Activated CD4-positive, alpha-beta T cell treated with anti-CD3 and anti-CD28 coated beads for 24 hours (primary cell): ENCODE results near the gene CDC45.
A peak's percentile ranks its signal among the peaks of the same experiment; 100 is the strongest.

ENCODE experiments used
- DNase-seq, 2 donors: peaks; one replicate each; pipeline ENCODE4 v3.0.0-alpha.2; 2020; ENCODE audit warnings: low read depth in 2 of 2

The CDC45 gene

DNA sequence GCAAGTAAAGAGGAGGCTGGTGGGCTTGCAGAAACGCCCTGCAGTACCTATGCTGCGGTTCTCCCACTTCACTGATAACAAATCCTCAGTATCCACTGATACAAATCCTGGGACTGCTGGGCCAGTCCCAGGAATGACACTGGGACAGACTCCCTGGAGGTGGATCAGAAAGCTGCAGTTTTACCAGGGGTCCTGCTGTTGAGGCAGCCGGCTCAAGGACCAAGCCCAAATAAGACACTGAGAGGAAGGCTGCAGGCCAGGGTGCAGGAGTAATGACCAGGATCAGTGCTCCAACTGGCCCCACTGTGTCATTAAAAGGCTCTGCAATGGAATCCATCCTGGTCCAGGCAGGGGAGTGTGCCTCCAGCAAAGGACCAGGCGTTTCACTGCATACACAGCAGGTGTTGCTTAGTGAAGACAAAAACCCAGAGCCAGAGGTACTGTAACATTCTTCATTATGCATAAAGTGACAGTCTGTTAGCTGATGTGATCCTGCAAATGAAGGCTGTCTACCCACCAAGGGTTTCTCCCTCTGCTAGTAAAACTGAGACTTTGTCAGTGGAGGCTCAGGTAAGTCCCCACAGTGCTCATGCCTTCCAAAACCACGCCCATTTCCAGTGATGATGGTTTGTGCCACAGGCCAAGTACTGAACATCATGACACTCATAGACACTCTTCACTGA is 30.8 kb upstream of the CDC45 start:
- DNase-seq, result peak; percentile 33

DNA sequence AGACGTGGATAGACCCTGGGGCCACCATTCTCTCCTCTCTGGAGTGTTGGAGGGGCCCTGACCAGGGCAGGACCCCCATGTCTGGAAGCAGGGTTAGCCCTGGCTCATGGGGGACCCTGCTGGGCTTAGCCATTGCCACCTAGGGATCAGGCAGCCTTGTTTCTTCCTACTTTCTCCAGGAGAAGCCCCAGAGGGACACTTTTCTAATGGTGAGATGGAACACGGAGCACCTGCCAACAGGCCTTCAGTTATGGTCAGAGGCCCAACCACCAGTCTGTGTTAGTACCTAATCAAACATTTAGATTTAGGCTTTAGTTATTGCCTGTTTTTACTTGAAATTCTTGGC is 30.3 kb upstream of the CDC45 start:
- DNase-seq, result no peak

DNA sequence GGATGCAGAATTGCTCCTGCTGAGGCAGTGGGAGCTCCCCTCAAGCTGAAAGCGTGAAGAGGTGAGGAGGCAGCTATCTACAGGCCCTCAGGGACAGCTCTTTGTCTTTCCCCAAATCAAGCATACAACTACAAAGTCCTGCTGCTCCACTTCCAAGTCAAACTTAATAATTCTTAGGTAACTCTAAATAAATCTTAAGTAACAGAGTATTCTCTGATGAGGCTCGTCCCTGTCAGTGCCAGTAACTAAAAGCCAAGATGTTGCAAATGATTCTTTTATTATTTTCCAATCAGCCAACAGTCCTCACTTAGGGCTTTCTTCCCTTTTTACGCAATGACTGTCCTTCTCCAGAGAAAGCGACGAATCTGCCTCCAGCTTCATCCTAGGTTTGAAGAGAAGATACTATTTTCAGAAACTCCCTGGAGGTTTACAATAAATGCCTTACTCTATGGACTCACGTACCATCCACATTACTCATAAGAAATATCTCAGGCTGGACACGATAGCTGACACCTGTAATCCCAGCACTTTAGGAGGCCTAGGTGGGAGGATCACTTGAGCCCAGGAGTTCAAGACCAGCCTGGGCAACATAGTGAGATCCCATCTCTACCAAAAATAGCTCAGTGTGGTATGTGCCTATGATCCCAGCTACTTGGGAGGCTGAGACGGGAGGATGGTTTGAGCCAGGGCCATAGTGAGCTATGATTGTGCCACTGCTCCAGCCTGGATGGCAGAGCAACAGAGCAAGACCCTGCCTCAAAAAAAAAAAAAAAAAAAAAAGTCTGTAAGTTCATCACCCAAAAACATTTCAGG is 29.2 kb upstream of the CDC45 start:
- DNase-seq, result no peak

DNA sequence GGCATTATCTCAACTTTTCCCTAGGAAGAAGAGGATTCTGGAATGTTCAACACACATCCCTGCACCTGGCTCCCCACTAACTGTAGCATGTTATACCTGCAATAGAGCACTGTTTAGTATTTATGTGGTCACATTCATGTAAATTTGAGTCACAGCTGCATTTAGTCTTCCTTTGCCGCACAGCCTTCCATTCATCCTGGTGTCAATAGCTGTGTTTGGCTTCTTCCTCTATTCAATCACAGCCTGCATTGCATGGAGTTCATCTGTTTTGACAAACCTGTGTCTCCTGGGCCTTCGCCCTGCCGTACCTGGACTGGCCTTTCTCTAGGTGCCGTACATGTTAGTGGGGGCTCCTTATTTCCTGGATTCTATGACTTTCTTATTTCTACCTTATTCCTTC is 28.1 kb upstream of the CDC45 start:
- no peak for DNase-seq

DNA sequence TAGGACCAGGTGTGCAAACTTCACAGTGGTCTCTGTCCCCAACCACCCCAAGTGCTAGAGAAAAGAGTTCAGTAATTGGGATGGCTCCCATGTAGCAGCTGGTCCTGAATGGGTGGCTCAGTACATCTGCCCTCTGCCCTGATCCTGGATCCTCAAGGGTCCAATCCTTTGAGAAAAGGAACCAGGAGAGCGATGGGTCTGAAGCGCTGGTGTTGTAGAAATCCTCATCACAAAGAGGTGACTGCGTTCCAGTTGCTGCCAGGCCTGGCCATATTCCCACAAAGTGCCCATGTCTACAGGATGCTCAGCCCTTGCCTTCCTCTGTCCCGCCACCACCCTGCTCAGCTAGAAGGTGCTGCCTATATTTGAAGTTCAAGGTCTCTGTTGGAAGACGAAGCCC is 26.0 kb upstream of the CDC45 start:
- DNase-seq, result no peak

DNA sequence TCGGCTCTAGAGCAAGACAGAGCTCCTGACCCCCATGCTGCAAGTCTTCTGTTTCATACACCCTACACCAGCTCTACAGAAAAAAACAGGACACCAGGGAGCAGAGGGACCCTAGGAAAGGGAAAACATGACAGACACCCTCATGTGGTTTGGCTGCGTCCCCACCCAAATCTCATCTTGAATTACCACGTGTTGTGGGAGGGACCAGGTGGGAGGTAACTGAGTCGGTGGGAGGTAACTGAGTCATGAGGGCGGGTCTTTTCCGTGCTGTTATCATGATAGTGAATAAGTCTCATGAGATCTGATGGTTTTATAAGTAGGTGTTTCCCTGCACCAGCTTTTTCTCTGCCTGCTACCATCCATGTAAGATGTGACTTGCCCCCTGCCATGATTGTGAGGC is 25.6 kb upstream of the CDC45 start:
- no peak for DNase-seq

DNA sequence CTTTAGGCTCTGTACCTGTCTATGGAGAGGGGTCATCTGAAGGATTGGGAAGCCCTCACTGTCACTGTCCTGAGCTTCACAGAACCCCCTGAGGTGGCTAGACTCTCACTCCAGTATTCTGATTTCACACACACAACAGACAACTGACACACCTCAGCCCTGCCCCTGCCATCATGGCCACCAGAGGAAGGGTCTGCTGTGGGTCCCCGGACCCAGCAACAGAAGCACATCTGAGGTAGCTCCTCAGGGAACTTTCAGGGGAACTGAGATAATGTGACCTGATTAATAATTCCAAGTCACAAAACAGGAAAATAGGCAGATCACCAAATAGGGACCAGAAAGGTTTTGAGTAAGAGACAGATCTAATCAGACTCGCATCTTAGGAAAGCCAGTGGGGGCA is 24.7 kb upstream of the CDC45 start:
- no peak for DNase-seq

DNA sequence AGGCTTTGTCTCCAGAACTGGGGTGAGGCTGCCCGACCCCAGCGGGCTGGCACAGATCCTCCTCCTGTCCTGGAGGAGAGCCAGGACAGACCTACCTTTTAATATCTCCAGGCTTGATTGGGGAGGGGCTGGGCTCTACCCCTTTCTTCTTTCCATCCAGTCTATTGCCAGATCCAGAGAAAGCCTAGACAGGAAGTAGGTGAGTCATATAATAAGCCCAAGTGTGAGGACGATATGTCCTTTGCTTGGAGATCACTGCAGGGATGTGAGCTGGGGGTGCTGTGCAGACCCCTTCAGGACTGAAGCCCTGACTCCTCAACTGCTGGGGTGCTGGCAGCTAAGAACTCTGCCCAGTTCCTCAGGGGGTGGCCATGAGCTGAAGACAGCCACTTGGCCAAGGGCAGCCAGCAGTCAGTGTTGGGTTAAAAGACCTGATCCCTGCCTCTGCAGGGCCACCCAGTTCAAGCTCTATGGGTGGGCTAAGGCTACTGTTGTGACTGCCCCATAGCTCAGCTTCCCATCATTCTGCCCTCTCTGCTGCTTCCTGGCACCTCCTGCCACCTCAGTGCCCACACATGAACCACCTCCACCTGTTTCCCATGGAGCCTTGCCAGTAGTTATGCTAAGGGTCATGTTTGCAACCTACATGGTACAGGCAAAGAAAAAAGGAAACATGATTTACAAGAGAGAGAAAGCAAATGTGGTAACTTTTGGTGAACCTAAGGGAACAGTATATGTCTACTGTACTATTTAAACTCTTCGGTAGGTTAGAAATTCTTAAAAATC is 23.9 kb upstream of the CDC45 start:
- no peak for DNase-seq

DNA sequence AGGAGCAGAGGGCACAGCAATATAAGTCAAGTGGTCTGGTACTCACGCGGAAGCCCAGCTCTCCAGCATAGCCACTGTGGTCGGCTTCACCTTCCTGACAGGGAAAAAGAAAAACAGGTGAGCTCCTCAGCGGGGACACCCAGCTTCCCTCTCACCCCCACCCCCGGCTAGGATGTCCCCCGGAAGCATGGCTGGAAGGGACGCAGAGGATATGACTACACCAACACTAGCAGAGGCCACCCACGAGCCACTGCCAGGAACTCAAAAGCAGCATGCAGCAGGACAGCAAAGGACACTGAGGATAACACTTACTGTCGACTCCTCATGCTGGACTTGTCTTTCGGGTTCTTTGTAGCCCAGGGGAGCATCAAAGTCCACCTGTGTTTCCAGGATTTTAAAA is 23.2 kb upstream of the CDC45 start:
- DNase-seq, result no peak

DNA sequence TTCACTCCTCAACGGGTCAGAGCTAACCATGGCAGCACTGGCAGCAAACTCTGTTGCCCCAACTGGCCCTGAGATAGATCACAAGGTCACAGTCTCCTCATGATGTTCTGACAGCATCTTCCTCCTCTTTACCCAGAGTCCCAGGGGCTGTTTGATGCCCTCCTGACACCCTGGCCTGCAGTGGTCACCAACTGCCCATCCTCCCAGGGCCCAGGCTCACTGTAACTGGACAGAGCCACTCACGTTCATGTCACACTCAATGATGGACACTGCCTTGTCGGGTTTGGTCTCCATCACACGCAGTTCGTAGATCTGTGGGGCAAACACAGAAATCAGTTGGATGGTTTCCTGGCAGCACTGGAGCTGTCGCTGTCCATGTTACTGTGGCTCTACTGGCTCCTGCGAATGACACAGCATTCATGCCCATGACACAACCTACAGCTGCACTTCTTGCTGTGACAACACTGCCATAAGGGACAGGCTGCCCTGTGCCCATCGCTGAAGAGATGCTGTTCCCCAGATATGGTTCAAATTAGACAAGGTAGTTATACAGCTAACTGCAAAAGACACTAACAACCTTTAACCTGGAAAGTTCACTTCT is 21.8 kb upstream of the CDC45 start:
- no peak for DNase-seq

DNA sequence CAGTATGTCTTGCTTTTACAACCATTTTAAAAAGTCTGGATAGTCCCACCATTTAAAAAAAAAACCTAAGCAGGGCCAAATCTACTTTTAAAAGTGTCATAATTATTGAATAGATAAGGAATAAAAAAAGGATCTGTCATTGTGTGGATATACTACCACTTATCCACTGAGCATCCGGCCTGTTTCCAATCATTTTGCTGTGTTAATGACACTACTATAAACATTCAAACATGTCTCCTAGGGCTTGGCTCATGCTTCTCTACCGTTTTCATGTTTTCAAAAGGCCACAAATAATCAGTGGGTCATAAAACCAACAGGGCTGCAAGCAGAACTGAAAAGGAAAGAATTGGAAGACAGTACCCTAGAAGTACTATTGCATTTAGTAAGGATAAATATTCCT is 19.7 kb upstream of the CDC45 start:
- DNase-seq, result no peak

DNA sequence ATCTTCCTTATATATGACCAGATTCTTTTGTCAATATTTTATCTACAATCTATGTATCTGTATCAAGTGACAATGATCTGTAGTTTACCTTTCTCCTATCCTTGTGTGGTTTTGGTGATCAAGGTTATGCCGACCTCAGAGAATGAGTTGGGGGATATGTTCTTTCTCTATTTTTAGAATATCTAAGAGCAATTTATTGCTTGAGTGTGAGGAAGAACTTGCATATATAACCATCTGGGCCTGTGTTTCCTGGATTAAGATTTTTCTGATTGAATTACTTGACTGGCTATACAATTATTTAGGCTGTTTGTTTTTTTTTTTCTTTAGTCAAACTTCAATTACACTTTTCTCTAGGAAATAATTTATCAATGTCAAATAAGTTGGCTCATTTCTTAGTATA is 18.2 kb upstream of the CDC45 start:
- no peak for DNase-seq

DNA sequence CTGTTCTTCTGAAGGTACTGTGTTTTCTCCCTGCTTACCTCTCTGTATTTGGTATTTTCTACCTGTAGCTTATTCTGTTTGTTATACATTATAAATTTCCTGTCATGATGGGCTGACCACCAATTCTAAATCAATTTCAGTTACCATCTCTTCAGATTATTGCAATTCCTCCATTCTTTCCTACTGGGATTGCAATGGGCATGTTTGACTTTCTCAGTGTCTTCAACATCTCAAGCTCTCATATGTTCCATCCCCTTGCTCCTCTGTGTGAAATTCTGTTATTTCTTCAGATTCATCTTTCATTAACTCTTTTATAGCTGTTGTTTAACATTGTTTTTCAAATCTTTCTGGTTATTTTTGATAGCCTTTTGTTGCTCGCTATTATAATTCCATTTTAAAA is 16.7 kb upstream of the CDC45 start:
- no peak for DNase-seq

DNA sequence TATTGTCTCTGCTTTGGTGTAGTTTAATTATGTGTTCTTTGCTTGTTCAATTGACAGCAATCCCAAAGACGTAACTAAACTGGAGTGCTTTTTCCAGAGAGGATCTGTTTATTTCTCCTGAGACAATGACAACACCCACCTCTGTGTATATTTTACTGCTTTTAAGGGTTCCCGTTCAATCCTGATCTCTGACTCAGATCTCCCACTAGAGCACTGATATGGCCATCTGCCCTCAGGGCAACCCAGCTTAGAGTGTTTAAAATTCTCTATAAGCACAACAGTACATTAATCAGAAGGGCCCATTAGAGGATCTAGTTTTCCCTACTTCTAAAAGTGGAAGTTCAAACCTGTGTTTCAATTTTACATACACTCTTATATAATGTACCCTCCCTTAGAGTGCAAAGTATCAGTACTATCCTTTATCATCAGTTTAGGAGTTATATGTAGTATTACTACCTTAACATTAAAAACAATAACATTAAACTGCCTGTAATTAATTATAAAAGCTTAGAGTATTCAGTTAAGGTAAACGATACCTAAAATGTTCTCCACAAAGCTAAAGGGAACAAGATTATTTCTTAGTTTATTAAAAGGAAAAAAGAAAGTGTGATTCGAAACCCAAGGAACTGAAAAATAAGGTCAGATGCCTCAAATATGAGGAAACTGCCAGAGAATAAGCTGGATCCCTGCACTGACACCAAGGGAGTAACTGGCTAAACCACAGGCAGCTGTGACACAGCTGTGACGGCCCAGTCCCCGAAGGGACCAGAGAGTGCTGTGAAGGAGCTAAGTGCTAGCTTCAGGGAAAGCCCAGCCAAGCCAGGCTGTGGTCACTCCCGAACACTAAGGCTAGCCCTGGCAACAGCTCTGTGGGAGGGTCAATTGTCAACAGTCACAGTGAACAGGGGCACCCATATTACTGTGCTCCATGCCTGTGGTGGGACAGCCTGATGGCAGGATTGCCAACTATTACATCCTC is 15.9 kb upstream of the CDC45 start:
- no peak for DNase-seq

DNA sequence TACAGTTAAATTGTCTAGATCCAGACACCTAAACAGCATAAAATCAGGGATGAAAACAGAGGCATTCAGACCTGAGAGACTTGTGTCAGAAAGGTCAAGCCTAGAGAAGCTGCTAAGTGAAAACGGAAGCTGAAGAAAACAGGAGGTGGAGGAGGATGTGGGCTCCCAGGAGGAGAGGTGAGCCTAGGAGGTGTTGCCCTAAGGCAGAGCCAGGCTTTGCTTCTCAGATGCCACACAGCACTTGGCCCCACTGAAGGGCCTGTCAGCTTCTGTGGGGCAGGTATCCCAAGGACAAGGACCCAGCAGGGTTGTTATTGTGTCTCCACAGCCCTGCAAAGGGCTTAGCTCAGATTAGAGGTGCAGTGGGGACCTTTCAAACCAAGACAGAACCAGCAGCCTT is 15.2 kb upstream of the CDC45 start:
- DNase-seq, result no peak

DNA sequence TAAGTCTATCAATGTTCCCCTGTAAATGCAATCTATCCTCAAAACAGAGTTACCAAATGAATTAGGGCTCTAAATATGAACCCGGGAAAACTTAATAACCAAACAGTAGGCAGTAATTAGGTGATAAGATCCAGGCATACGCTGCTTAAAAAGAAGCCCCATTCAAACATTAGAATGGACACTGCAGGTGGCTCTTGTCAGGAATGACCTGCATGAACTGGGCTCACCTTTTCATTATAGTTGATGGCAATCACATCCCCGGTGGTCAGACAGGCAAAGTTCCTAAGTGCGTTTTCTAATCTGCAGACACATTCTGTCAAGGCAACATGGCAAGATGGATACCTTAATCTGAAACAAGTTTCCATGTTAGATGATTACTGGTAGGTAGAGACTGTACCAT is 14.7 kb upstream of the CDC45 start:
- no peak for DNase-seq

DNA sequence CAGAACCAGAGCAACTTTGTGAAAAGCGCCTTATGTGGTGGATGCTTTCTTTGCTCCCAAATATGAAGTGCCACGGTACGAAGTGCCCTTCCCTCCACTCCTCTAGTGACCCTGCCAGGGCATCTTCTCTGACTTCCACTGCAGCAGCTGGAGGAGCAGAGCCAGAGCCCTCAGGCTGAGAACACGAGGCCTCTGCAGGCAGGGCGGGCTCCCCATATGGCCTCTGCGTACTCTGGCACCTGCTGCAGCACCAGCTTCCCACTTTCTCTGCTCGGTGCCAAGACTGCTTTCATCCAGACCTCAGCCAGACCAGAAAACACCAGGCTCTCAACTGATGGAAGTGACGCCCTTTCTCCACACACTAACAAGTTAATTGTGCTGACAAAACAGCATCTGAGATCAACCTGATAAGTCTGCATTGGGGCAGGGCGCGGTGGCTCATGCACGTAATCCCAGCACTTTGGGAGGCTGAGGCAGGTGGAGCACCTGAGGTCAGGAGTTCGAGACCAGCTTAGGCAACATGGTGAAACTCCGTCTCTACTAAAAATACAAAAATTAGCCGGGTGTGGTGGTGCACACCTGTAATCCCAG is 13.5 kb upstream of the CDC45 start:
- no peak for DNase-seq

DNA sequence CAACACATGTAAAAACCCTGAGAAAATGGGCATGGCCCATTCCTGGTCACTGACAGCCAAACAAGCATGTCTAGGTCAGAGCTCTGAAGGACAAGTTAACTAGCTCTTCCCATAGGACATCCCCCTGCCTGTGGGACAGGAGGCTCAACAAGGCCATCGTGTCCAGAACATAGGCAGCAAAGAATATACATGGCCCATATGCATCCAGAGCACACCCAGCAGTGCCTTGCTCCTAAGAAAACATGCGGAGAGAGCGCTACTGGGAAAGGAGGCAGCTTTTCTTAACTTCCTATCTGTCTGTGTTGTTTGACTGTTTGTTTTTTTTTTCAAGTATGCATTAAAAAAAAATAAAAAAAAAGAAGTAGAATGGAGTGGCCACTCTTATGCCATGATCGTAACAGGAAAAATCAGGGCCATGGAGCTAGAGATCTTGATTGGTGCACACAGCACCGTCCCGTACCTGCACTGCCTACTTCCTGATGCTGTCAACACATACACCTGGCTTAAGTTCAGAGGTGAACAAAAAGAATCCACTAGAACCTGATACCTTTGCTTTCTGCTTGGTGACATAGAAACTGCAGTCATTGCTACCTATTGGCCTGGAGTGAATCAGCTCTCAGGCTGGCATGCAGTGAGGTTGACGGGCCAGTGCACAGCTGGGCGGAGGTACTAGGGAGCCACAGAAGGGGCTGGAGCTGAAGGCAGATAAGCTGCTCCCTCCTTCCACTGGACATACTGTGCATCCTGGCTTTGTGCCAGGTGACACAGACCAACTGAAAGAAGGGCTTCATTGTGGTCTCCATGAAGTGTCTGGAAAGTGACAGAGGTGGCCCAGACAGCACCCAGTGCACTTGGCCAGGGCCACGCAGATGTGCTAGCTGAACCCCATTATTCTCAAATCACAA is 12.6 kb upstream of the CDC45 start:
- no peak for DNase-seq

DNA sequence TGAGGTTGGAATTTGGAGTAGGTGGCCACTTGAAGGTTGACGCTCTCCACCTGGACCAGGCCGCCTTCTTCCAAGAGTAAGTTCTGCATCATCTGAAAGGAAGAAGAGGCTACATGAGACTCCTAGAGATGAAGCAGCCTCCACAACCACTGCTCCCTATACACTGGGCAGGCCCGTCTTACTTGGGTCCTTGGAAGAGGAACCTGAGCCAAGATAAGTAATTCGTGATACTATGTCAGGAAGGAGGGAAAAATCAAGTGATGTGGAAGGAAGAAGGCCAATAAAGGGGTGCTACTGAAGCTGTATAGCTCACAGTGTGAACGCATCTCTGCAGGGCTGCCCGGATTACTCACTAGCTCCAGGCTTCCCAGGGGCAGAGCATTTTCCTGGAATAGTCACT is 11.8 kb upstream of the CDC45 start:
- no peak for DNase-seq

DNA sequence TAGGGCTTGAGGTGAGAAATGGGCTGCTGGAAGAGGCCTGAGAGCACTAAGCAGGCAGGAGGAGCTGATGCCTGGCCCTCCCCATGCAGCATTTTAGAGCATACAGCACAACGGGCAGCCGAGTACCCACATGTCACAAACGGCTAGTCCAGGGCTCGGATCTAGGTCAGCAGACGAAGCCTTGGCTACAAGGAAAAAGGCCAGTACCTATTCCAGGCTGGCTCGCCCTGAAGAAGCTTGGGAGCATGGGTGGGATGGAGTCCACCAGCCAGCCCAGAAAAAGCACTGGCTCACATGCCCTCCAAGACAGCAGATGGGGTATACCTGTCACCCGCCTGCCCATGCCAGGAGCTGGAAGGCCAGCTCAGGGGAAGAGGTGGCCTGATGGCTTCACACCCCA is 10.3 kb upstream of the CDC45 start:
- DNase-seq, result no peak
